ENCODE results near the gene EIF1AD.

DNA sequence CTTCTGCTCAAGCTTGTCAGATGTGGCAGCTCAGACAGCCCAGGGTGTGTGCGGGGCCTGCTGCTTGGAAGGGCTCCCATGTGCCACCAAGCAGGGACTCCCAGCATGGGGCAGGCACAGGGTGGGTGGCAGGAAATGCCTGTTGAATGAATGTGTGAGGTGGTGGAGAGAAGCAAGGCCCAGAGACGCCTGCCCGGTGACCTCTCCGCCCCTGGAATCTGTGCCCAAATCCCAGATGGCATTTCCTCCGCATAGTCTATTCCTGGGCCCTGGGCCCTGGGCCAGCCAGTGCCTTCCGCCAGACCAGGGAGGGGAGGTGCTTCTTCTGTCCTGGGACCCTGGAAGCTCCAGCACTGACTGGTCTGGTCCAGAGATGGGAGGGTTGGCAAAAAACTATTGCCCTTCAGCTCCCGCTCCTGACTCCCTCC is 13.5 kb upstream of the EIF1AD start:
- TF ChIP-seq, protein P1, sequence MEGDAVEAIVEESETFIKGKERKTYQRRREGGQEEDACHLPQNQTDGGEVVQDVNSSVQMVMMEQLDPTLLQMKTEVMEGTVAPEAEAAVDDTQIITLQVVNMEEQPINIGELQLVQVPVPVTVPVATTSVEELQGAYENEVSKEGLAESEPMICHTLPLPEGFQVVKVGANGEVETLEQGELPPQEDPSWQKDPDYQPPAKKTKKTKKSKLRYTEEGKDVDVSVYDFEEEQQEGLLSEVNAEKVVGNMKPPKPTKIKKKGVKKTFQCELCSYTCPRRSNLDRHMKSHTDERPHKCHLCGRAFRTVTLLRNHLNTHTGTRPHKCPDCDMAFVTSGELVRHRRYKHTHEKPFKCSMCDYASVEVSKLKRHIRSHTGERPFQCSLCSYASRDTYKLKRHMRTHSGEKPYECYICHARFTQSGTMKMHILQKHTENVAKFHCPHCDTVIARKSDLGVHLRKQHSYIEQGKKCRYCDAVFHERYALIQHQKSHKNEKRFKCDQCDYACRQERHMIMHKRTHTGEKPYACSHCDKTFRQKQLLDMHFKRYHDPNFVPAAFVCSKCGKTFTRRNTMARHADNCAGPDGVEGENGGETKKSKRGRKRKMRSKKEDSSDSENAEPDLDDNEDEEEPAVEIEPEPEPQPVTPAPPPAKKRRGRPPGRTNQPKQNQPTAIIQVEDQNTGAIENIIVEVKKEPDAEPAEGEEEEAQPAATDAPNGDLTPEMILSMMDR (IDR thresholded peaks at IDR 0.05), result no peak
- no peak for TF ChIP-seq ZFX (IDR thresholded peaks at IDR 0.05; ENCODE audit: borderline replicate concordance)

Data from 22Rv1 (cell line).